ENCODE results near the gene FMOD.

DNA sequence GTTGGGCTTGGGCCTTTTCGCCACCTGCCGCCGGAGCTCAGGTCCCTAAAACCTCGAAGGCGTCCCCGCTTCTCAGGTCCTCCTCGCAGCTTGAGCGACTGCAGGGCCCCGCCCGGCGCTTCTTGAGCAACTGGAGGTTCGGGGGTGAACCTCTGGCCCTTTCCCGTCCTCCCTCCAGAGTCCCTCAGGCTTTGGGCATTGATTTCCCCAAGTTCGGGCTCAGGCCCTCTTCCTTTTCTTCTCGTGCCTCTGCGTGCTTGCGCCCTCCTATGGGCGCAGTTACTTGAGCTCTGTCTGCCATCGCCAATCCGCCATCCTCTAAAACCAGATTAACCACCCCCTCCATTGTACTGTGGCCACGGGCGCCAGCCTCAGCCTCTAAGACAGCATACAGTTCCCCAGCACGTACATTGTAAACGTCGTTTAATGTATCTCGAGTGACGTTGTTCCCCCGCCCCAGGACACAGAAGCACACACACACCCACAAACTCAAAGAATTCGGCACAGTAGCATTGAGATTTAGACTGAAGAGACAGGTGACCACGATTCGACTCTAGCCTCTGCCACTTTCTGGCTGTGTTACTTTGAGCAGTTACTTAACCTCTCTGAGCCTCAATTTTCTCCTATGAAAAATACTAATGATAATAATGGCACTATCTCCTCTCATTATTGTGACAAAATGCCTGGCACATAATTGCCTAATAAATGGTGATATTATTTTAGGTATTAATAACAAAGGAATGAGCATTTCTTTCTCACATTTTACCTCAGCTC is 23.1 kb downstream of the FMOD start:
- TF ChIP-seq ZNF777 (tag by site-specific recombination; IDR thresholded peaks at IDR 0.05; ENCODE audit: borderline replicate concordance), result no peak; the same call in 1 of the 2 replicates
- no peak for TF ChIP-seq HOXA7 (CRISPR knock-in tag; IDR thresholded peaks at IDR 0.05; ENCODE audit: borderline replicate concordance)
- no peak for TF ChIP-seq RBAK (tag by site-specific recombination; IDR thresholded peaks at IDR 0.05)
- TF ChIP-seq, protein P1, sequence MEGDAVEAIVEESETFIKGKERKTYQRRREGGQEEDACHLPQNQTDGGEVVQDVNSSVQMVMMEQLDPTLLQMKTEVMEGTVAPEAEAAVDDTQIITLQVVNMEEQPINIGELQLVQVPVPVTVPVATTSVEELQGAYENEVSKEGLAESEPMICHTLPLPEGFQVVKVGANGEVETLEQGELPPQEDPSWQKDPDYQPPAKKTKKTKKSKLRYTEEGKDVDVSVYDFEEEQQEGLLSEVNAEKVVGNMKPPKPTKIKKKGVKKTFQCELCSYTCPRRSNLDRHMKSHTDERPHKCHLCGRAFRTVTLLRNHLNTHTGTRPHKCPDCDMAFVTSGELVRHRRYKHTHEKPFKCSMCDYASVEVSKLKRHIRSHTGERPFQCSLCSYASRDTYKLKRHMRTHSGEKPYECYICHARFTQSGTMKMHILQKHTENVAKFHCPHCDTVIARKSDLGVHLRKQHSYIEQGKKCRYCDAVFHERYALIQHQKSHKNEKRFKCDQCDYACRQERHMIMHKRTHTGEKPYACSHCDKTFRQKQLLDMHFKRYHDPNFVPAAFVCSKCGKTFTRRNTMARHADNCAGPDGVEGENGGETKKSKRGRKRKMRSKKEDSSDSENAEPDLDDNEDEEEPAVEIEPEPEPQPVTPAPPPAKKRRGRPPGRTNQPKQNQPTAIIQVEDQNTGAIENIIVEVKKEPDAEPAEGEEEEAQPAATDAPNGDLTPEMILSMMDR (tag by site-specific recombination; IDR thresholded peaks at IDR 0.05), result peak; percentile 78
- TF ChIP-seq ZNF146 (tag by site-specific recombination; IDR thresholded peaks at IDR 0.05), result no peak
- TF ChIP-seq YY1 (tag by site-specific recombination; IDR thresholded peaks at IDR 0.05), result peak; percentile 83
- TF ChIP-seq ZNF311 (tag by site-specific recombination; IDR thresholded peaks at IDR 0.05; ENCODE audit: borderline replicate concordance), result no peak
- TF ChIP-seq ZNF561 (tag by site-specific recombination; IDR thresholded peaks at IDR 0.05; ENCODE audit: borderline replicate concordance), result peak; percentile 74
